ENCODE measurements around the gene LIF. TPM values are rescaled to one million over a fixed set of nuclear protein-coding genes. Genes with fewer than 3 reads are reported as not detected.
A peak's percentile ranks its signal among the peaks of the same experiment; 100 is the strongest.

The LIF gene
- total RNA-seq, 1 experiment from 2014 or later = 75.4 TPM

- Histone ChIP-seq H3K4me2 (ENCODE audit: low read length) (no peak overlapping the region), H4K20me1 (ENCODE audit: insufficient read depth) (no peaks in the 10 kb centered on the region), H3K9ac (ENCODE audit: low read length) (no peak overlapping the region), H3K27ac (ENCODE audit: low read depth, low read length) (no peak overlapping the region), H3K79me2 (ENCODE audit: insufficient read depth, low read length) (no peaks in the 10 kb centered on the region), H2AFZ (ENCODE audit: low read depth, low read length, poor library complexity, severe bottlenecking) (no peak overlapping the region), H3K9me3 (ENCODE audit: control insufficient read depth in 1 of 2, insufficient read depth in 1 of 2, low read depth in 1 of 2, low read length in 2 of 2) (no peaks in the 10 kb centered on the region), H3K36me3 (ENCODE audit: control insufficient read depth in 1 of 2, insufficient read depth in 2 of 2, low read length in 2 of 2) (no peaks in the 10 kb centered on the region), H3K4me3 (replicated peaks in 1 of 2; ENCODE audit: low read depth in 1 of 2, low read length in 2 of 2) (no peak overlapping the region), H3K4me1 (ENCODE audit: control insufficient read depth in 1 of 2, insufficient read depth in 2 of 2, low read length in 2 of 2) (peaks cover 5 to 17% of the 10 kb centered on the region in 2 experiments; a peak in 3 of 4 replicates), H3K9me2 (ENCODE audit: insufficient read depth) (no peaks in the 10 kb centered on the region), H3K27me3 (ENCODE audit: insufficient read depth, low read length) (no peaks in the 10 kb centered on the region)
- TF ChIP-seq FOSL1 (IDR thresholded peaks at IDR 0.05; ENCODE audit: low read depth) (no peak), MAX (IDR thresholded peaks at IDR 0.05) (peak; percentile 23; the same call in 1 of the 2 replicates)
- peak; percentile 60 for ATAC-seq
- BruUV-seq (replicated peaks) = no TSS peak
- intact Hi-C loops (cut with micrococcal nuclease) = no loop called here
- DNase-seq (ENCODE audit: low read depth, low spot score) = no peak
- ChIA-PET CTCF (no interaction called here), RAD21 (ENCODE audit: low non-redundant PET in 1 of 2, low total read pairs in 2 of 2, uncharacterized antibody in 2 of 2, unreplicated experiment in 2 of 2) (no interaction called here), POLR2A (no interaction called here)
Measured at GRCh38 chr22:30275625-30276024, 29.1 kb upstream of the LIF start.

- ChIA-PET POLR2A (no interaction called here), CTCF (no interaction called here), RAD21 (ENCODE audit: low non-redundant PET in 1 of 2, low total read pairs in 2 of 2, uncharacterized antibody in 2 of 2, unreplicated experiment in 2 of 2) (no interaction called here)
- no peak for ATAC-seq
- Histone ChIP-seq H3K4me2 (ENCODE audit: low read length) (no peak overlapping the region), H4K20me1 (ENCODE audit: insufficient read depth) (no peaks in the 10 kb centered on the region), H3K9me3 (ENCODE audit: control insufficient read depth in 1 of 2, insufficient read depth in 1 of 2, low read depth in 1 of 2, low read length in 2 of 2) (no peaks in the 10 kb centered on the region), H3K9me2 (ENCODE audit: insufficient read depth) (no peaks in the 10 kb centered on the region), H3K36me3 (ENCODE audit: control insufficient read depth in 1 of 2, insufficient read depth in 2 of 2, low read length in 2 of 2) (no peaks in the 10 kb centered on the region), H3K27me3 (ENCODE audit: insufficient read depth, low read length) (no peaks in the 10 kb centered on the region), H3K27ac (ENCODE audit: low read depth, low read length) (no peak overlapping the region), H3K79me2 (ENCODE audit: insufficient read depth, low read length) (no peaks in the 10 kb centered on the region), H3K4me1 (ENCODE audit: control insufficient read depth in 1 of 2, insufficient read depth in 2 of 2, low read length in 2 of 2) (peaks cover 5 to 17% of the 10 kb centered on the region in 2 experiments; a peak in 3 of 4 replicates), H3K9ac (ENCODE audit: low read length) (no peak overlapping the region), H3K4me3 (replicated peaks in 1 of 2; ENCODE audit: low read depth in 1 of 2, low read length in 2 of 2) (no peak overlapping the region), H2AFZ (ENCODE audit: low read depth, low read length, poor library complexity, severe bottlenecking) (no peak overlapping the region)
- TF ChIP-seq ZBTB33 (IDR thresholded peaks at IDR 0.05; ENCODE audit: extremely low read depth, insufficient replicate concordance, low read length) (no peak), SIN3A (IDR thresholded peaks at IDR 0.05; ENCODE audit: low read depth) (no peak), JUND (IDR thresholded peaks at IDR 0.05) (no peak)
- intact Hi-C loops (cut with micrococcal nuclease) = no loop called here
- no TSS peak for BruUV-seq (replicated peaks)
- DNase-seq (ENCODE audit: low read depth, low spot score) = no peak
Measured at GRCh38 chr22:30274437-30274812, 27.9 kb upstream of the LIF start.
